Measurements from ENCODE around the gene MSANTD2.

Gene MSANTD2

GRCh38 chr11:124737638-124738305 lies 62.4 kb downstream of the MSANTD2 start:
- no peak for DNase-seq (ENCODE audit: low read depth in 3 of 3)

- DNase-seq (ENCODE audit: low read depth in 3 of 3): no peak
Measured at GRCh38 chr11:124736736-124737135, 63.5 kb downstream of the MSANTD2 start.

GRCh38 chr11:124732230-124732629 lies 68.0 kb downstream of the MSANTD2 start:
- no peak for DNase-seq (ENCODE audit: low read depth in 3 of 3)

- no peak for DNase-seq (ENCODE audit: low read depth in 3 of 3)
Measured at GRCh38 chr11:124729571-124729970, 70.6 kb downstream of the MSANTD2 start.

- DNase-seq (ENCODE audit: low read depth in 3 of 3): no peak
Measured at GRCh38 chr11:124728134-124728533, 72.1 kb downstream of the MSANTD2 start.

- no peak for DNase-seq (ENCODE audit: low read depth in 3 of 3)
Measured at GRCh38 chr11:124727474-124727873, 72.7 kb downstream of the MSANTD2 start.

GRCh38 chr11:124725719-124726105 lies 74.5 kb downstream of the MSANTD2 start:
- DNase-seq (ENCODE audit: low read depth in 3 of 3): no peak

GRCh38 chr11:124724979-124725718 lies 75.1 kb downstream of the MSANTD2 start:
- DNase-seq (ENCODE audit: low read depth in 3 of 3): no peak

GRCh38 chr11:124722176-124722575 lies 78.0 kb downstream of the MSANTD2 start:
- no peak for DNase-seq (ENCODE audit: low read depth in 3 of 3)

GRCh38 chr11:124719534-124719933 lies 80.7 kb downstream of the MSANTD2 start:
- no peak for DNase-seq (ENCODE audit: low read depth in 3 of 3)

GRCh38 chr11:124718801-124719200 lies 81.4 kb downstream of the MSANTD2 start:
- DNase-seq (ENCODE audit: low read depth in 3 of 3): no peak

GRCh38 chr11:124717786-124718651 lies 82.2 kb downstream of the MSANTD2 start:
- DNase-seq (ENCODE audit: low read depth in 3 of 3): no peak

- DNase-seq (ENCODE audit: low read depth in 3 of 3): no peak
Measured at GRCh38 chr11:124717421-124717785, 82.8 kb downstream of the MSANTD2 start.

GRCh38 chr11:124716591-124716990 lies 83.6 kb downstream of the MSANTD2 start:
- no peak for DNase-seq (ENCODE audit: low read depth in 3 of 3)

Measured in stimulated activated CD4-positive, alpha-beta T cell treated with anti-CD3 and anti-CD28 coated beads, TNF-alpha, amount 100 ng/mL, for 24 hours (primary cell).